HUES64 (cell line): ENCODE data around the gene CRACR2A.

Experiments used
- H3K27ac ChIP-seq: 2 replicates; pipeline ENCODE4 v1.7.0; 2013; ENCODE audit warnings: low read depth, low read length, inconsistent platforms
- H3K27me3 ChIP-seq: 2 replicates; pipeline ENCODE4 v1.6.1; 2013; ENCODE audit warnings: mild to moderate bottlenecking, low read length; ENCODE audit not compliant: insufficient read depth
- H3K36me3 ChIP-seq: 2 replicates; pipeline ENCODE4 v1.6.1; 2013; ENCODE audit warnings: mild to moderate bottlenecking, low read length; ENCODE audit not compliant: insufficient read depth
- H3K4me1 ChIP-seq: 2 replicates; pipeline ENCODE4 v1.6.1; 2013; ENCODE audit warnings: mild to moderate bottlenecking, low read length, moderate library complexity; ENCODE audit not compliant: insufficient read depth
- H3K4me3 ChIP-seq: 2 replicates; pipeline ENCODE4 v1.5.1; 2013; ENCODE audit warnings: mild to moderate bottlenecking, low read length, moderate library complexity
- H3K9ac ChIP-seq: 2 replicates; pipeline ENCODE4 v1.6.1; 2013; ENCODE audit warnings: mild to moderate bottlenecking, low read depth, low read length
- H3K9me3 ChIP-seq: 2 replicates; pipeline ENCODE4 v1.6.1; 2013; ENCODE audit warnings: low read depth, low read length; ENCODE audit not compliant: insufficient read depth
- WGBS: fragments of 150-250, 120-280 bp; methylation state at CpG from one replicate; pipeline ENCODE4 v1.1.7; 2013; ENCODE audit warnings: missing lambda C conversion rate; 5-methylcytosine and 5-hydroxymethylcytosine counted together

The CRACR2A gene

GRCh38 chr12:3634348-3634747 is 118.6 kb downstream of the CRACR2A start:
- 52% methylated on average over 6 of the region's 6 CpGs for WGBS
- Histone ChIP-seq H3K27me3 (no peaks in the 10 kb centered on the region), H3K4me3 (no peak overlapping the region), H3K9me3 (no peaks in the 10 kb centered on the region), H3K9ac (no peak overlapping the region), H3K27ac (no peak overlapping the region), H3K36me3 (no peaks in the 10 kb centered on the region), H3K4me1 (peaks cover 4% of the 10 kb centered on the region; the same call in 1 of the 2 replicates)

- Histone ChIP-seq H3K36me3 (no peaks in the 10 kb centered on the region), H3K4me1 (peaks cover 4% of the 10 kb centered on the region; the same call in 1 of the 2 replicates), H3K9ac (no peak overlapping the region), H3K27me3 (no peaks in the 10 kb centered on the region), H3K9me3 (no peaks in the 10 kb centered on the region), H3K4me3 (no peak overlapping the region), H3K27ac (no peak overlapping the region)
- 95% methylated on average over 9 of the region's 9 CpGs for WGBS
Measured at GRCh38 chr12:3633396-3633795, 119.5 kb downstream of the CRACR2A start.

GRCh38 chr12:3632754-3633153 is 120.2 kb downstream of the CRACR2A start:
- H3K27me3 ChIP-seq: no peaks in the 10 kb centered on the region
- no peaks in the 10 kb centered on the region for H3K36me3 ChIP-seq
- WGBS: 94% methylated on average over 2 of the region's 2 CpGs
- H3K4me1 ChIP-seq: peaks cover 4% of the 10 kb centered on the region; the same call in 1 of the 2 replicates
- no peak overlapping the region for H3K4me3 ChIP-seq
- H3K9me3 ChIP-seq: no peaks in the 10 kb centered on the region
- no peak overlapping the region for H3K9ac ChIP-seq
- H3K27ac ChIP-seq: no peak overlapping the region

- H3K9me3 ChIP-seq: no peaks in the 10 kb centered on the region
- H3K27me3 ChIP-seq: no peaks in the 10 kb centered on the region
- no peak overlapping the region for H3K4me3 ChIP-seq
- H3K4me1 ChIP-seq: no peaks in the 10 kb centered on the region
- H3K36me3 ChIP-seq: no peaks in the 10 kb centered on the region
- WGBS: 81% methylated on average over 1 of the region's 1 CpG
- no peak overlapping the region for H3K9ac ChIP-seq
- H3K27ac ChIP-seq: no peak overlapping the region
Measured at GRCh38 chr12:3632256-3632655, 120.7 kb downstream of the CRACR2A start.

GRCh38 chr12:3631759-3632158 is 121.2 kb downstream of the CRACR2A start:
- Histone ChIP-seq H3K9me3 (no peaks in the 10 kb centered on the region), H3K27ac (no peak overlapping the region), H3K4me3 (no peak overlapping the region), H3K4me1 (no peaks in the 10 kb centered on the region), H3K9ac (no peak overlapping the region), H3K36me3 (no peaks in the 10 kb centered on the region), H3K27me3 (no peaks in the 10 kb centered on the region)
- WGBS: 93% methylated on average over 2 of the region's 2 CpGs

- H3K4me3 ChIP-seq: no peak overlapping the region
- 80% methylated on average over 7 of the region's 7 CpGs for WGBS
- no peaks in the 10 kb centered on the region for H3K36me3 ChIP-seq
- H3K27me3 ChIP-seq: no peaks in the 10 kb centered on the region
- H3K27ac ChIP-seq: no peak overlapping the region
- H3K4me1 ChIP-seq: no peaks in the 10 kb centered on the region
- no peaks in the 10 kb centered on the region for H3K9me3 ChIP-seq
- H3K9ac ChIP-seq: no peak overlapping the region
Measured at GRCh38 chr12:3631272-3631637, 121.7 kb downstream of the CRACR2A start.

GRCh38 chr12:3630621-3631271 is 122.2 kb downstream of the CRACR2A start:
- Histone ChIP-seq H3K9me3 (no peaks in the 10 kb centered on the region), H3K27ac (no peak overlapping the region)

GRCh38 chr12:3630111-3630510 is 122.8 kb downstream of the CRACR2A start:
- Histone ChIP-seq H3K27ac (no peak overlapping the region), H3K27me3 (no peaks in the 10 kb centered on the region)

More at GRCh38 chr12:3630621-3631271, 122.2 kb downstream of the CRACR2A start:
- H3K4me3 ChIP-seq: no peak overlapping the region
- 91% methylated on average over 8 of the region's 8 CpGs for WGBS
- no peaks in the 10 kb centered on the region for H3K27me3 ChIP-seq
- H3K36me3 ChIP-seq: no peaks in the 10 kb centered on the region
- H3K4me1 ChIP-seq: no peaks in the 10 kb centered on the region
- no peak overlapping the region for H3K9ac ChIP-seq

GRCh38 chr12:3629057-3629830 is 123.7 kb downstream of the CRACR2A start:
- WGBS: 90% methylated on average over 14 of the region's 14 CpGs
- H3K4me1 ChIP-seq: no peaks in the 10 kb centered on the region
- H3K9ac ChIP-seq: no peak overlapping the region; the same call in 1 of the 2 replicates

More at GRCh38 chr12:3630111-3630510, 122.8 kb downstream of the CRACR2A start:
- H3K4me3 ChIP-seq: no peak overlapping the region
- H3K9me3 ChIP-seq: no peaks in the 10 kb centered on the region
- no peaks in the 10 kb centered on the region for H3K4me1 ChIP-seq
- H3K9ac ChIP-seq: no peak overlapping the region
- 92% methylated on average over 8 of the region's 8 CpGs for WGBS
- no peaks in the 10 kb centered on the region for H3K36me3 ChIP-seq

GRCh38 chr12:3628629-3629028 is 124.3 kb downstream of the CRACR2A start:
- H3K4me3 ChIP-seq: no peak overlapping the region
- H3K9me3 ChIP-seq: no peaks in the 10 kb centered on the region
- no peak overlapping the region for H3K9ac ChIP-seq
- 89% methylated on average over 8 of the region's 8 CpGs for WGBS
- H3K27ac ChIP-seq: no peak overlapping the region
- no peaks in the 10 kb centered on the region for H3K4me1 ChIP-seq
- no peaks in the 10 kb centered on the region for H3K27me3 ChIP-seq
- no peaks in the 10 kb centered on the region for H3K36me3 ChIP-seq

More at GRCh38 chr12:3629057-3629830, 123.7 kb downstream of the CRACR2A start:
- H3K4me3 ChIP-seq: no peak overlapping the region
- H3K27ac ChIP-seq: no peak overlapping the region
- no peaks in the 10 kb centered on the region for H3K9me3 ChIP-seq
- H3K36me3 ChIP-seq: no peaks in the 10 kb centered on the region
- H3K27me3 ChIP-seq: no peaks in the 10 kb centered on the region

GRCh38 chr12:3627336-3627735 is 125.6 kb downstream of the CRACR2A start:
- no peaks in the 10 kb centered on the region for H3K4me1 ChIP-seq
- no peaks in the 10 kb centered on the region for H3K9me3 ChIP-seq
- H3K4me3 ChIP-seq: no peak overlapping the region
- 91% methylated on average over 16 of the region's 16 CpGs for WGBS
- no peaks in the 10 kb centered on the region for H3K27me3 ChIP-seq
- no peak overlapping the region for H3K9ac ChIP-seq
- no peak overlapping the region for H3K27ac ChIP-seq
- H3K36me3 ChIP-seq: no peaks in the 10 kb centered on the region
